HTR-8/SVneo (cell line): ENCODE measurements around the gene POLD3.
A peak's percentile ranks its signal among the peaks of the same experiment; 100 is the strongest.

Experiments
- DNase-seq: peaks from one replicate; pipeline ENCODE4 v3.0.0; 2011; ENCODE audit warnings: low spot score, mixed read lengths; ENCODE audit not compliant: insufficient read length
- FAIRE-seq: peaks from 2 replicates; lab custom pipeline; 2011; peaks lifted over from hg19 to GRCh38; lab: Jason Lieb, UNC

Gene POLD3

DNA sequence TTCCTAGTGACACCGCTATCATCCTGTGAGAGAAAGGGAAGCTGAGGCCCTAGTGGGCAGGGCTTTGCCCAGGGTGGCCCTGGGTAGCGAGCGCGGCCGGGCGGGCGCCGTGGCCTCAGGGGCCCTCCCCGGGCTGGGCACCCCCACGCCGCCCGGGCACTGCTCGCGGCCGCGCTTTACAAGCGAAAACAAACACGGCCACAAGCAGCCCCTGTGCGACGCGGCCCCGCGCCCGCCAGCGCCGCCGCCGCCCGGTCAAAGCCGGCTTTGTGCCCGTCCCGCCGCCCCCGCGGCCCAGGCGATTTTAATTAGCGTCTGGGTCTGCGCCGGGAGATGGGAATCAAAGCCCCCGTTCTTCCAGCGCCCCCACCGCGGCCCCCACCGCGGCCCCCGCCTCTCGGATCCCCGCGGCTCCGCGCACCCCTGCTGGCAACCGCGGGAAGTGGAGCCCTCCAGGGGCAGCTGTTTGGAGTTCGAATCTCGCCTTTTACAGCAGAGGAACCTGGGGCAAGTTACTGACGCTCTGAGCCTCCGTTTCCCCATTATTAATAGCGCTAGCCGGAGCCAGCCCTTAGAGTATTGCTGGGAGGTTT, 91.0 kb downstream of the POLD3 start:
- no peak for DNase-seq
- no peak for FAIRE-seq

GRCh38 chr11:74683941-74684481, 91.6 kb downstream of the POLD3 start:
- DNase-seq = no peak
- FAIRE-seq = no peak

- no peak for FAIRE-seq
These were observed 92.3 kb downstream of the POLD3 start for GRCh38 chr11:74684661-74685060.

DNA sequence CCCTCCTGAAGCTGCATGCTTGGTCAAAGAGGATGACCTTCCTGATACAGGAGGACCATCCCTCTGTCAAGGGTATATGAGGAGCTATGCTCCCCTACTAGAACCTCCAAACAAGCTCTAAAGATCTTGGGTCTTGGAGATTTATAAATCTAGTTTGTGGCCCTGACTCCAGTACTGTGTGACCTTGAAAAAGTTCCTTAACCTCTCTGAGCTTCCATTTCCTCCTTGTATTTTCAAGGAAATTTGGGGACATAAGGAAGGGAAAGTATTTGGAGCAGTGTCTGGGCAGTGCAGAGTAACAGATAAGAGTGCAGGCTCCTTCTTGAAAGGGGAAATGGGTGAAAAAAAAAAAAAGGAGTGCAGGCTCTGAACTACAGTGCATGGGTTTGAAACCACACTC, 93.0 kb downstream of the POLD3 start:
- DNase-seq = no peak
- FAIRE-seq = no peak

More at GRCh38 chr11:74684661-74685060, 92.3 kb downstream of the POLD3 start:
- no peak for DNase-seq

DNA sequence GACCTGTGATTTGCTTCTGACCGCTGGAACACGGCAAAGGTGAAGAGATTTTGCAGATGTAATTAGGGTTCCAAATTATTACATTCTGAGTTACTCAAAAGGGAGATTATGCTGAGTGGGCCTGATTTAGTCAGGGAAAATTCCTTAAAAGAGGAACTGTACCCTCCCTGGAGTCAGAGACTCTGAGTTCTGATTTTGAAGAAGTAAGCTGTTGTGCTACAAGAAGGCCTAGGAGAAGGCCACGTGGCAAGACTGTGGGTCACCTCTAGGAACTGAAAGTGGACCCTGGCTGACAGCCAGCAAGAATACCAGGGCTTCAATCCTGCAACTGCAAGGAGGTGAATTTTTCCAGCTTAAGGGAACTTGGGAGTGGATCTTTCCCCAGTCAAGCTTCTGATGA, 93.5 kb downstream of the POLD3 start:
- DNase-seq = no peak
- FAIRE-seq = no peak

- FAIRE-seq = no peak
- no peak for DNase-seq
These were observed 94.4 kb downstream of the POLD3 start for GRCh38 chr11:74686792-74687191.

DNA sequence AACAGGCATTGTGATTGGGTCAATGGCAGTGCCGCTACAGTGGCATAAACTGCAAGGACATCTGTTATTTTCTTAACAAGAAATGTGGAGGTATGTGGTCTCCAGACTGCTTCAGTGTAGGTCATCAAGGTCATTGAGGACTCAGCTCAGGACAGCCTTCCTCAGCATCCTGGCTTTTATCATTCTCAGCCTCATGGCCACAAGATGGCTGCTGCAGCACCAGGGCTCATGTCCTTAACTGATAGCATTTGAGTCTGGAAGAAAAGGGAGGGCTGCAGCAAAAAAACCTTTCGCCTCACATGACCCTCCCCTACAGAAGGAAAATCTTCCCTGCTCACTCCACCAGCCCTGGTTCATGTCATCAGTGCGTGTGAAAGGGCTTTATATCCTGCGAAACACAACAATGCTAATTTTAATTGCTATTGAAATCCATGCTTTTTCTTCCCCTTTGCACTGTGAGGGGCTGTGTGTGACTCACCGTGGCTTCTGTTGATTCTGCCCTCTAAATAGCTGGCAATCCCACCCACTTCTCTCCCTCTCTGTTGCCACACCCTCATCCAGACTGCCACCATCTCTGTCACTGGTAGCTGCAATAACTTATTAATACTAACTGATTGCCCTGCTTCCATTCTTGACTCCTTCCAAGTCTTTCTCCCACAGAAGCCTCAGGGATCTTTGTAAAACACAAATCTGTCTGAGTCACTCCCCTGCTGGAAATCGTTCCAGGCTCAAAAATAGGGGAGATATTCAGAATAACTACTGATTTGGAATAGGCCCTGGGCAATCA, 95.0 kb downstream of the POLD3 start:
- DNase-seq (no peak), FAIRE-seq (peak; percentile 77)

DNA sequence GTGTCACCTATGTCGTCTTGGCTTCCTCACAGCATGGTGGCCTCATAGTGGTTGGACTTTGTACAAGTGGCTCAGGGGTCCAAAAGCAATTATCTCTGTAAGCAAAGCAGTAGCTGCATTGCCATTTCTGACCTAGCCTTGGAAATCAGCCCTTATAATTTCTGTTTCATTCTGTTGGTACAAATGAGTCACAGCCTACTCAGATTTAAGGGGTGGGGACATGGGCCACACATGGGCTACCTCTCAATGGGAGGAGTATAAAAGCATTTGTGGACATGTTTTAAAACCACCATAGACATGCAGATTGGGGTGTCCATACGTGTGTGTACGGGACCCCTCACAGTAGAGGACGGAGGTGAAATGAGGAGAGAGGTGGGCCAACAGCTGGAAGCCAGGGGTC, 97.3 kb downstream of the POLD3 start:
- FAIRE-seq = no peak
- no peak for DNase-seq

DNA sequence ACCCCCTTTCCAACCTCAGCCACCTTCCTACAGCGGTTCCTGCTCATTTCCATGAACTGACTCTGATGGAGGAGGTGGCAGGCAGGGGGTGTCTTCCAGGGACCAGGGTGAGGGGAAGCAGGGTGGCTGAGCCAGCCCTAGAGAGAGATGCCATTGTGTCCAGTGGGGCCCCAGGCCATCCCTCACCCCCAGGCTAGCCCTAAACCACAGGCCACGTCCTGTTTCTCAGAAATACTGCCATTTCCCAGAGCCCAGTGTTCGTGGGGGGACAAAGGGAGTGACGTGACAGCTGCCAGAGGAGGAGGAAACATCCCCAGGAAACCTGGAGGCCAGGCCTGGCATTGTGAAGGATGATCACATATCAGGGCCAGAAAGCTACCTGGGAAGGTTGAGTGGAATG, 99.4 kb downstream of the POLD3 start:
- DNase-seq = no peak
- no peak for FAIRE-seq
